GM10248 (cell line): ENCODE measurements around the gene PKD2.

Experiments used
- CTCF ChIA-PET: fragments of 300-600 bp; sonication (Branson Sonifier 250); formaldehyde crosslinking; extraction: SDS; loops from one replicate; lab custom pipeline; 2021; ENCODE audit warnings: antibody characterized with exemption; lab: Yijun Ruan, JAX
- POLR2A ChIA-PET: fragments of 350-650 bp; sonication (Branson Sonifier 250); formaldehyde crosslinking; extraction: SDS; loops from one replicate; lab custom pipeline; 2020; ENCODE audit warnings: antibody characterized with exemption; lab: Yijun Ruan, JAX
- DNase-seq: peaks from one replicate; pipeline ENCODE4 v3.0.0; 2012; ENCODE audit errors: extremely low spot score
- CTCF ChIP-seq: IDR thresholded peaks from 2 replicates; pipeline ENCODE4 v1.5.1; 2012; ENCODE audit warnings: mild to moderate bottlenecking, low read depth; ENCODE audit errors: extremely low read depth, missing control alignments, control extremely low read depth

The PKD2 gene

GRCh38 chr4:88007304-88008121 lies at the start of gene PKD2:
TSS of gene PKD2 (plus strand) at chr4:88007635. CDS start at chr4:88007734, 99 bp downstream.
- peak; percentile 92 for DNase-seq
- ChIA-PET POLR2A (no interaction called here), CTCF (interaction anchor here (1.1 to 1.3 kb wide), 2 partner anchors 18 to 26 kb away, joined by 3 to 4 read pairs; no protein-coding TSS in a partner anchor)
- TF ChIP-seq CTCF, result no peak

DNA sequence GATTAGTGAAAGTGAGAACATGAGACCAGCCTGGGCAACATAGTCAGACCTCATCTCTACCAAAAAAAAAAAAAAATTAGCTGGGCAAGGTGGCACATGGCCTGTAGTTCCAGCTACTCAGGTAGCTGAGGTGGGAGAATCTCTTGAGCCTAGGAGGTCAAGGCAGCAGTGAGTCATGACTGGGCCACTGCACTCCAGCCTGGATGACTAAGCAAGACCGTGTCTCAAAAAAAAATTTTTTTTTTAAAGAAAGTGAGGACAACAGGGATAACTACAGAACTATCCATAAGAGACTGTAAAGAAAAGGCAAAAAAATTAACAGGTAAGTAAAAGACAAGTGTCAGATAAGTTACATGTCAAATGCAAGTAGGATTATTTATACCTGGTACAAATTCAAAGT lies 45.4 kb upstream of the PKD2 start:
- POLR2A ChIA-PET, result no interaction called here

DNA sequence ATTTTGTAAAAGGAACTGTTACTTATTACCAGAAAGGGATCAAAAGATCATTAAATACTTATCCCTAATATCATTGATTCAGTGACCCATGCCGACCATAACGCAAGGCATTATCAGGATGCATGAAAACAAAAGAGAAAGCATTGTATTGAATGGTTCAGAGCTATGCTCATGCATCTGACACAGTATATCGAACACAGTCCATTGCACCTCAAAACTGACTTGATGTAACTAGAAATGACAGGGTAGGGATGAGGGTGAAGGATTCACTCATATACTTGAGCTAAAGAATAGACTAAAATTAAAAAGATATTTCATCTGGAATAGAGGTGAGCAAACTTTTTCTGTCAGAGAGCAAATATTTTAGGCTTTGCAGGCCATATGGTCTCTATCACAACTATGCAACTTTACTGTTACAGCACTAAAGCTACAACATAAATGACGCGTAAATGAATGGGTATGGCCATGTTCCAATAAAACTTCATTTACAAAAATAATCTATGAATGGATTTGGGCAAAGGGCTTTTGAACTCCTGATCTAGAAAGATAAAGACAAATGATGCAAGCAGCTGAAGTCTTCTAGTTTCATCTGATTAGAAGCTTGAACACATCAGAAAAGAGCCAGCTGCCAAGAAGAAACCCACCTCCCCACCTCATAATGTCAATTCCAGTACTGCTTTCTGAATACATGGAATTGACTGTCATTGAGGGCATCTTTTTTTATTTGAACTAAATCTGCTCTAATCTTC lies 44.9 kb upstream of the PKD2 start:
- DNase-seq, result no peak
- ChIA-PET CTCF (interaction anchor here (1.1 to 2.4 kb wide), 3 partner anchors 11 to 34 kb away, joined by 3 to 8 read pairs (median 5); no protein-coding TSS in a partner anchor), POLR2A (no interaction called here)
- no peak for TF ChIP-seq CTCF

More for the DNA sequence above, 45.4 kb upstream of the PKD2 start:
- no peak for DNase-seq
- no peak for TF ChIP-seq CTCF
- CTCF ChIA-PET, result interaction anchor here (1.6 to 2.4 kb wide), 2 partner anchors 12 to 24 kb away, joined by 5 to 8 read pairs; no protein-coding TSS in a partner anchor

- no peak for TF ChIP-seq CTCF
- DNase-seq, result no peak
- ChIA-PET CTCF (interaction anchor here (2.0 kb wide), 1 partner anchor 8 kb away, joined by 13 read pairs; no protein-coding TSS in a partner anchor), POLR2A (no interaction called here)
Measured at GRCh38 chr4:87965501-87965975, 41.9 kb upstream of the PKD2 start.

DNA sequence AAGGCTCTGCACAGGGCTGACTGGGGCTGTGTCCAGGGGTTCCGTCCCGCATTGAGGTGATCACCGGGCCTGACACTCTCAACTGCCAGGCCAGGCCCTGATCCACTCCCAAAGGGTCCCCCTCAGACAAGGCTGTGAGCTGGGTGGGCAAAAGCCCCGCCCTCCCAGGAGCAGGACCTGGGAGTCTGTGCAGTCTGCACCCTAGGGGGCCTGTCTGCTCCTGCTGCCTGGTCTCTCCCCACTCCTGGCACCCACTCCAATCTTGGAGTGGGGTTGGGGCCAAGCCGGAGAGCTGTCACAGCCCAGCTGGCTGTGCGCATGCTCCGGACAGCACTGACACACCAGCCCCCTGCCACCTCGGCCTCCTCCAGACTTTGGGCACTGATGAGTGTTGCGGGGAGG lies 41.3 kb upstream of the PKD2 start:
- ChIA-PET POLR2A (no interaction called here), CTCF (interaction anchor here (1.5 kb wide), 1 partner anchor 14 kb away, joined by 4 read pairs; no protein-coding TSS in a partner anchor)
- no peak for TF ChIP-seq CTCF
- DNase-seq, result no peak

DNA sequence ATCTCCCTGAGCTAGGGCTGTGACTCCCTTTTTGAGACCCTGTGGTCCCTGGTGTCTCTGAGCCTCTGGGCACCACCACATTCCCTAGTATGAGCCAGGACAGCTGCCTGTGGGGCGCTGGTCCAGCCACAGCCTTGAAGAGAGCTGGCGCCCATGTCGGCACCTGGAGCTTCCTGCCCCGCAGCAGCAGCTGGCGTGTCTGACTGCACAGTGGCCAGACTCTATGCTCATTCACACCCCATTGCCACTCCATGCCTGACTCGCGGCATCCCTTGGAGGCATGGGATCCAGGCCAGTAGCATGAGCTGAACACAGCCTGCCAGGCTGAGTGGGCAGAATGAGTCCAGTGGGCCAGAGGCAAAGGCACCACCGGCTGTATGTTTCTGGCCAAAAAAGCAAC lies 40.2 kb upstream of the PKD2 start:
- POLR2A ChIA-PET, result no interaction called here
- TF ChIP-seq CTCF, result no peak
- no peak for DNase-seq
- CTCF ChIA-PET, result interaction anchor here (1.5 kb wide), 1 partner anchor 15 kb away, joined by 4 read pairs; no protein-coding TSS in a partner anchor
